HG03571 (cell line): ENCODE measurements around the gene KCNJ15.
"Not testable (repeated sequence)": the region's sequence is repeated elsewhere in the genome, so short reads cannot be mapped to it uniquely, and the experiment has no call there.

Experiments used
- ATAC-seq: cut with Tn5 transposase; IDR thresholded peaks from one replicate; pipeline ENCODE4 v1.9.1; 2021; ENCODE audit not compliant: unreplicated experiment

KCNJ15 gene

DNA sequence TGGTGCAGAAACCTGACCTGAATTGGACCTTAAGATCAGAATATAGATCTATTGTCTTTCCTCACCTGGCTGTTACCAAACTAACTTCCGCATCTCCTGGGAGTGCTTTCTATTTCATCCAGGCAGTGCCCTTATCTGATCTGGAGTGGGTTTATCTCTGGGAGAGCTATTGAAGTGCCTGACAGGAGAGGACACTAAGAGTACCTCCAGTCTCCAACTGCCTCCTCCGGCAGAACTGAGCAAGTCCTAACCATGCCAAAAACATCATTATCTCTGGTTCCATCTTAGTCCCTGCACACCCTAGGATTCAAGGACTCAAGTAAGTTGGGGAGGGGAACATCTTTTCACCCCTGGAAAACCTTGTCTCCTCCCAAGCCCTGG is 12.4 kb upstream of the KCNJ15 start:
- no peak for ATAC-seq

GRCh38 chr21:38244885-38245869 is 11.6 kb upstream of the KCNJ15 start:
- ATAC-seq: peak; percentile 80

- no peak for ATAC-seq
These were observed 10.3 kb upstream of the KCNJ15 start for GRCh38 chr21:38246511-38246910.

DNA sequence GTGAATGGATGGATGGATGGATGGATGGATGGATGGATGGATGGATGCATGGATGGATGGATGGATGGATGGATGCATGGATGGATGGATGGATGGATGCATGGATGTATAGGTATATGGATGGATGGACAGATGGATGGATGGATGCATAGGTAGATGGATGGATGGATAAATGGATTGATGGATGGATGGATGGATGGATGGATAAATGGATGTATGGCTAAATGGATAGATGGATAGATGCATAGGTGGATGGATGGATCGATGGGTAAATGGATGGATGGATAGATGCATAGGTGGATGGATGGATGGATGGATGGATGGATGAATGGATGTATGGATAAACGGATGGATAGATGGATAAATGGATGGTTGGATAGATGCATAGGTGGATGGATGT is 9.7 kb upstream of the KCNJ15 start:
- not testable (repeated sequence) for ATAC-seq

DNA sequence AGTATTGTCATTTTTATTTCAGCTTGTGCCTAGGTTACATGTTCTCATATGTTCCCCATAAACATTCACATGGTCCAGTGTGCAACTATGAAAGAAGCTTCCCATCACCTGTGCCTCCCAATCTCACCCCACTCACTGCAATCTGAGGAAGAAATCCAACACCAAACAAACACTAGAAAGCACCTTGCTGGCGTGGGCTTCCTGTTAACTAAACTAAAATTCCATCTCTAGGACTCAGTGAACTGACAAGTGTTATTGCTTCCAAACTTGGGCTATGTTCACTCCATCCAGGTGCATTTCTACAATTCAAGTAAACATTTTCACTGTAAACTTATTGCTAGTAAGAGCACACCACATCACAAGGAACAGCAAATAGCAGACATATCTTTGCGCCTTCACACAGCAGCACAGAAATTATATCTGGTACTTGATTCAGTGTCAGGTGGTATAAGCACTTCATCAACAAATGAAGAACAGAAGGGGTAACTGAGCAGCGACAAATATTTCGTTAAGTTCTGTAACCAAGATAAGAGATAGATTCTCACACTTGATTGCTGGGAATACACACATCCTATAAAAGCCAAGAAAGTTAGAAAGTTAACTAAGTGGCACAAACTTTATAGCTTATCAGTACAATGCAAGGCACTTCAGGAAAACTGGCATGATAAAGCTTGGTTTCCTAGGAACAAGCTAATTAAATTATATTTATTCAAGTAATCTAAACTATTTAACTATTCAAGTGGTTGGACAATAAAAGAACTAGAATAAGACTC is 8.9 kb upstream of the KCNJ15 start:
- no peak for ATAC-seq

GRCh38 chr21:38249256-38249655 is 7.5 kb upstream of the KCNJ15 start:
- ATAC-seq: no peak

GRCh38 chr21:38249696-38250278 is 7.0 kb upstream of the KCNJ15 start:
- ATAC-seq: no peak

GRCh38 chr21:38250991-38251418 is 5.8 kb upstream of the KCNJ15 start:
- ATAC-seq: no peak

- no peak for ATAC-seq
These were observed 1.8 kb upstream of the KCNJ15 start for GRCh38 chr21:38254970-38255369.

- ATAC-seq: no peak
These were observed 1.1 kb upstream of the KCNJ15 start for GRCh38 chr21:38255571-38256117.

DNA sequence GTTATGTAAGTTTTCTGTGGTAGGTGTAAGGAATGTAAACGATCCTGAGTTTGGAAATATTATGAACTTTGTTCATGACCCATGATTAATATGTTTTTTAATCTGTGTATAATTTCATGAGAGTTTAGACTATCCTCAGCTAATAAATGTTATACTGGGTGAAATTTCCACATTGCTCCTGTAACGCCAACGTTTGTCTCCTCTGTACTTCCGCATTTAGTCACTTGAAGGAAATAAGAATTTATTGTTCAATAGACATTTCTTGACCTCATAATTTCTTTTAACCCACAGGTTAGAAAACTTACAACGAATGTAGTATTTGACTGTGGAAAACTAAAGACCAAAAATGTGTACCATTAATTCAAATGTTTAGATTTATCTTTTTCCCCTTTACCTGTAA is 876 bp downstream of the KCNJ15 start:
- ATAC-seq: no peak

- ATAC-seq: no peak
These were observed 2.0 kb downstream of the KCNJ15 start for GRCh38 chr21:38258521-38259485.

DNA sequence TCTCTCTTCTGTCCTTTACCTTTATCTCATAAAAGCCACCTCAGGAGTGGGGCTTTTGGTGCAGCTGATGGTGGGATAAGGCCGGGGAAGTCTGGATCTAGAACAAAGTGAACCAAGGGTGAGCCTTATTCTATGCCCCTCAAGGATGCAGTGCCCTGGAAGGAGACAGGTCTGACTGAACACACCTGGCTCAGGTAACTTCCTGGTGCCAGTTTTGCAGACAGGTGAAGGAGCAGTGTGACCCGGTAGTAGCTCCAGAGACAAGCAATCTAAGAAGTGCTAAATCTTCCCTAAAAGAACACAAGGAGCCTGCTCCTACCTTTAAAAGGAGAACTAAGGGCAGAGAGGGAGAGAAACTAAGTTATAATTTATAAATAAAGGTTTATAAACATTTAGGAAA is 2.9 kb downstream of the KCNJ15 start:
- no peak for ATAC-seq

GRCh38 chr21:38260426-38260825 is 3.6 kb downstream of the KCNJ15 start:
- no peak for ATAC-seq

DNA sequence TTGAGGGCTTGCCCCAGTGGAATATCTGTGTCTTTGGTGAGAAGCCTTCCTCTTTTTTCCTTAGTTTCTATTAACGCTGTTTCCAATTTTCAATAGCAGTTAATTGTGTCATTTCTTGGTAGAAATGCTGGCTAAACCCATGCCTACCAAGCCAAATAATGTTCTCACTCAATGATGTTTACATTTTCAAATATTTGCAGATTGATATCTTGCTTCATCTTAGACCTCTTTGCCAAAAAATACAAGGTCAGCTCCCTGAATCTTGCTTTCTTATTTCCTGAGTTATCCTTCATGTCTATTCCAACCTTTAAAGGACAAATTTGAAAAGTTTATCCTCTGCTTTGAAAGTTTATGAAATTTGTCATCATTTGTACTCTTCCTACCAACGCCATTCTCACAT is 5.1 kb downstream of the KCNJ15 start:
- no peak for ATAC-seq

DNA sequence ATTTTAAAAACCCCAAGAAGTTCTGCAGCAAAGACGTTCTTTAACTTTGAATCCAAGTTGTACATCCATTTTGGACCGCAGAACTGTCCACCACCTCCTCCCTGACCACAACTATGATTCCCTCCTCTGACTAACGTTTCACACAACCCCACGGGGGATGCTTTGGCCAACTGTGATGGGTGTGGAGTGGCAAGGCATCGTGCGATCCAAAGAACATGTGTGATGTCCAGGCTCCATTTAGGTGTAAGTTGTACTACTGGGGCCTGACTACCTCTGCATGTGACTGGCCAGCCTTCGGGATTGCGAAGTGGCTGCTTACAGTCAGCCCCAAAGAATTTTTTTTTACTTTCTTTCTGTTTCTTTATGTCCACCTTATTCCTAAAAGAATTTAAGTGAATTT is 6.7 kb downstream of the KCNJ15 start:
- no peak for ATAC-seq

GRCh38 chr21:38264571-38264970 is 7.8 kb downstream of the KCNJ15 start:
- no peak for ATAC-seq

DNA sequence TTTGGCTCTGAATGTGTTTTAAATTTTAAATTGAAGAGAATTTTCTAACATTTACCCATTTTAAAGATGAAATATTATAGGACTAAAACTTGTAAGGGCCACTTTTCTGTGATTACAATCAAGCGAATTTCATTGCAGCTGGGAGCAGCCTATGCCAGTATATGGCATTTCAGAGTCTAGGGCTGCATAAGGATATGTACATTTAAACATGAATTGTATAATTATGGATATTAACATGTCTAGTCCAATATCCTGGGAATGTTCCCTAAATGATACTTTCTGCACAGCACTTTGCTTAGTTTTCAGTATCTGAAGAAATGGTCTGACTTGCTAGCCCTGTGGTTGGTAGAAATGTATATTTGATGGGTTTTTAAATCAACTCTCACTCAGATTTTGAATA is 8.4 kb downstream of the KCNJ15 start:
- ATAC-seq: no peak

DNA sequence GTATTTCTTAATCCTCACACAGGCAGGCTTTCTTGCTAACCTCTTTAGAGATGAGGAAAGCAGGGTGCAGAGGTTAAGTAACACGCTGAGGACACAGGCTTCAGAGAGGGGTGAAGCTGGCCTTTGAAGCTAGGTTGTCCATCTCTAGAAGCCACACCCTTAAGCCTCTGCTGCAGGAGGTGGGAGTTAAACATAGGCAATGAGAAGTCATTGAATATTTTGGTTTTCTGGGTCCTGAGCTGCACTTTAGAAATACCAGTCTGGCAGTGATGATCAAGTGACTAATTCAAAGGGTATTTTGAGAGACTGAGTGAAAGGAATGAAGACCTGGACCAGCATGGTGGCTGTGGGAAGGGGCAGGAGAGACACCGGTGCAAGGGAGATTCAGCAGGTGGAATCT is 9.9 kb downstream of the KCNJ15 start:
- ATAC-seq: no peak

DNA sequence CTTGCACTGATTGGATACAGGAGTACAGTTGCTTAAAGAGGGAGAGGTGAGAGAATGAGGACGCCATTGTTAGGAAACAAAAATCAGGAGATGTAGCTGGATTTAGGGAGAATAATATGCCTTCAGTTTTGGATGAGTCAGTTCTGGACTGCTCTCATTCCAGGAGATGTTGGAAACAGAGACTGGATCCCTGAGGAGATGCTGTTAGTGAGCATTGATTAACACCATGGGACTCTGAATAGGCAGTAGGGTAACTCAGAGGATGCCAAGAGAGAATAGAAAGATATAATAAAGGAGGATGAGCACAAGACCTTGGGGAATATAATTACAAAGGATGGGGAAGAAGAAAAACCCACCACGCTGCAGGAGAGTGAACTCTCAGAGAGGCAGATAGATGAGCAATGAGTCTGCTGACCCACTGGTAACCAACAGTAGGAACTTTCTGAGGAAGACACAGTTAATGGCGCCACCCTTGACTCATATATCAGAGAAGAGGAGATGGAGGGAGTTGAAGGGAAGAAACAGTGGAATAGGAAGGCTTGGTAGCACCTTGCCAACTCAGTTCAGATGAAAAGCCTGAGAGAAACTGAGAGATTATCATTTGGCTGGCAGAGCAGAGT is 10.5 kb downstream of the KCNJ15 start:
- ATAC-seq: no peak
